ENCODE measurements around the gene IRS1.
"Not testable (repeated sequence)": the region's sequence is repeated elsewhere in the genome, so short reads cannot be mapped to it uniquely, and the experiment has no call there.

DNA sequence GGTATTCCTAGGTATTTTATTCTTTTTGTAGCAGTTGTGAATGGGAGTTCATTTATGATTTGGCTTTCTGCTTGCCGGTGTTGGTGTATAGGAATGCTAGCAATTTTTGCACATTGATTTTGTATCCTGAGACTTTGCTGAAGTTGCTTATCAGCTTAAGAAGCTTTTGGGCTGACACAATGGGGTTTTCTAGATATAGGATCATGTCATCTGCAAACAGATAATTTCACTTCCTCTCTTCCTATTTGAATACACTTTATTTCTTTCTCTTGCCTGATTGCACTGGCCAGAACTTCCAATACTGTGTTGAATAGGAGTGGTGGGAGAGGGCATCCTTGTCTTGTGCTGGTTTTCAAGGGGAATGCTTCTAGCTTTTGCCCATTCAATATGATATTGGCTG is 43.4 kb upstream of the IRS1 start:
- not testable (repeated sequence) for TF ChIP-seq MAFK (IDR thresholded peaks at IDR 0.05; ENCODE audit: low read depth, low read length); FOS (IDR thresholded peaks at IDR 0.05; ENCODE audit: low read depth, low read length); POLR2A (IDR thresholded peaks at IDR 0.05; ENCODE audit: low read depth, low read length); SMC3 (IDR thresholded peaks at IDR 0.05; ENCODE audit: low read depth, low read length); CEBPB (IDR thresholded peaks at IDR 0.05; ENCODE audit: low read depth, low read length); BHLHE40 (IDR thresholded peaks at IDR 0.05; ENCODE audit: low read depth, low read length); RAD21 (IDR thresholded peaks at IDR 0.05; ENCODE audit: low read length); MXI1 (IDR thresholded peaks at IDR 0.05; ENCODE audit: borderline replicate concordance, low read depth, low read length)
- TF ChIP-seq, protein P1, sequence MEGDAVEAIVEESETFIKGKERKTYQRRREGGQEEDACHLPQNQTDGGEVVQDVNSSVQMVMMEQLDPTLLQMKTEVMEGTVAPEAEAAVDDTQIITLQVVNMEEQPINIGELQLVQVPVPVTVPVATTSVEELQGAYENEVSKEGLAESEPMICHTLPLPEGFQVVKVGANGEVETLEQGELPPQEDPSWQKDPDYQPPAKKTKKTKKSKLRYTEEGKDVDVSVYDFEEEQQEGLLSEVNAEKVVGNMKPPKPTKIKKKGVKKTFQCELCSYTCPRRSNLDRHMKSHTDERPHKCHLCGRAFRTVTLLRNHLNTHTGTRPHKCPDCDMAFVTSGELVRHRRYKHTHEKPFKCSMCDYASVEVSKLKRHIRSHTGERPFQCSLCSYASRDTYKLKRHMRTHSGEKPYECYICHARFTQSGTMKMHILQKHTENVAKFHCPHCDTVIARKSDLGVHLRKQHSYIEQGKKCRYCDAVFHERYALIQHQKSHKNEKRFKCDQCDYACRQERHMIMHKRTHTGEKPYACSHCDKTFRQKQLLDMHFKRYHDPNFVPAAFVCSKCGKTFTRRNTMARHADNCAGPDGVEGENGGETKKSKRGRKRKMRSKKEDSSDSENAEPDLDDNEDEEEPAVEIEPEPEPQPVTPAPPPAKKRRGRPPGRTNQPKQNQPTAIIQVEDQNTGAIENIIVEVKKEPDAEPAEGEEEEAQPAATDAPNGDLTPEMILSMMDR (conservative IDR thresholded peaks at IDR 0.05; ENCODE audit: low read depth, low read length): not testable (repeated sequence)
- TF ChIP-seq, protein P2, sequence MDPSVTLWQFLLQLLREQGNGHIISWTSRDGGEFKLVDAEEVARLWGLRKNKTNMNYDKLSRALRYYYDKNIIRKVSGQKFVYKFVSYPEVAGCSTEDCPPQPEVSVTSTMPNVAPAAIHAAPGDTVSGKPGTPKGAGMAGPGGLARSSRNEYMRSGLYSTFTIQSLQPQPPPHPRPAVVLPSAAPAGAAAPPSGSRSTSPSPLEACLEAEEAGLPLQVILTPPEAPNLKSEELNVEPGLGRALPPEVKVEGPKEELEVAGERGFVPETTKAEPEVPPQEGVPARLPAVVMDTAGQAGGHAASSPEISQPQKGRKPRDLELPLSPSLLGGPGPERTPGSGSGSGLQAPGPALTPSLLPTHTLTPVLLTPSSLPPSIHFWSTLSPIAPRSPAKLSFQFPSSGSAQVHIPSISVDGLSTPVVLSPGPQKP (IDR thresholded peaks at IDR 0.05; ENCODE audit: borderline replicate concordance, low read depth, low read length): not testable (repeated sequence)
- TF ChIP-seq, protein P3, sequence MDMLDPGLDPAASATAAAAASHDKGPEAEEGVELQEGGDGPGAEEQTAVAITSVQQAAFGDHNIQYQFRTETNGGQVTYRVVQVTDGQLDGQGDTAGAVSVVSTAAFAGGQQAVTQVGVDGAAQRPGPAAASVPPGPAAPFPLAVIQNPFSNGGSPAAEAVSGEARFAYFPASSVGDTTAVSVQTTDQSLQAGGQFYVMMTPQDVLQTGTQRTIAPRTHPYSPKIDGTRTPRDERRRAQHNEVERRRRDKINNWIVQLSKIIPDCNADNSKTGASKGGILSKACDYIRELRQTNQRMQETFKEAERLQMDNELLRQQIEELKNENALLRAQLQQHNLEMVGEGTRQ (IDR thresholded peaks at IDR 0.05; ENCODE audit: low read depth, low read length): not testable (repeated sequence)

Data from IMR-90 (cell line).